NK-92 (cell line): ENCODE results near the gene ESR1.
"Not testable (repeated sequence)": the region's sequence is repeated elsewhere in the genome, so short reads cannot be mapped to it uniquely, and the experiment has no call there.

Experiments
- DNase-seq: peaks from one replicate; lab custom pipeline; 2025; ENCODE audit not compliant: unreplicated experiment; lab: John Stamatoyannopoulos, UW

ESR1 gene

GRCh38 chr6:151964412-151964811, 156.9 kb downstream of the ESR1 start:
- not testable (repeated sequence) for DNase-seq

GRCh38 chr6:151974061-151974617, 166.7 kb downstream of the ESR1 start:
- no peak for DNase-seq

- no peak for DNase-seq
Observed at GRCh38 chr6:151975795-151976194, 168.3 kb downstream of the ESR1 start.

- DNase-seq = not testable (repeated sequence)
Observed at GRCh38 chr6:151988199-151988598, 180.7 kb downstream of the ESR1 start.

- no peak for DNase-seq
Observed at GRCh38 chr6:151992091-151992490, 184.6 kb downstream of the ESR1 start.

- DNase-seq = no peak
Observed at GRCh38 chr6:151993364-151993763, 185.9 kb downstream of the ESR1 start.

GRCh38 chr6:151998784-151999183, 191.3 kb downstream of the ESR1 start:
- no peak for DNase-seq

- DNase-seq = no peak
Observed at GRCh38 chr6:151999194-151999593, 191.7 kb downstream of the ESR1 start.

GRCh38 chr6:152001408-152001807, 193.9 kb downstream of the ESR1 start:
- no peak for DNase-seq

- no peak for DNase-seq
Observed at GRCh38 chr6:152002306-152002705, 194.8 kb downstream of the ESR1 start.

- no peak for DNase-seq
Observed at GRCh38 chr6:152004036-152004566, 196.6 kb downstream of the ESR1 start.

- no peak for DNase-seq
Observed at GRCh38 chr6:152004896-152005295, 197.4 kb downstream of the ESR1 start.

GRCh38 chr6:152008779-152009178, 201.3 kb downstream of the ESR1 start:
- DNase-seq = no peak

- DNase-seq = no peak
Observed at GRCh38 chr6:152012227-152012626, 204.7 kb downstream of the ESR1 start.

GRCh38 chr6:152018876-152019275, 211.4 kb downstream of the ESR1 start:
- no peak for DNase-seq

GRCh38 chr6:152022303-152022702, 214.8 kb downstream of the ESR1 start:
- DNase-seq = no peak

- DNase-seq = no peak
Observed at GRCh38 chr6:152023613-152024012, 216.1 kb downstream of the ESR1 start.

- DNase-seq = no peak
Observed at GRCh38 chr6:152026291-152026690, 218.8 kb downstream of the ESR1 start.

- DNase-seq = not testable (repeated sequence)
Observed at GRCh38 chr6:152026744-152027143, 219.3 kb downstream of the ESR1 start.

- not testable (repeated sequence) for DNase-seq
Observed at GRCh38 chr6:152033765-152034164, 226.3 kb downstream of the ESR1 start.

- no peak for DNase-seq
Observed at GRCh38 chr6:152034631-152035030, 227.1 kb downstream of the ESR1 start.

- no peak for DNase-seq
Observed at GRCh38 chr6:152046118-152046517, 238.6 kb downstream of the ESR1 start.

GRCh38 chr6:152048921-152049320, 241.4 kb downstream of the ESR1 start:
- DNase-seq = no peak
